ENCODE measurements around the gene NMNAT2. TPM values are rescaled to one million over a fixed set of nuclear protein-coding genes. Genes with fewer than 3 reads are reported as not detected.

The NMNAT2 gene
- total and polyA plus RNA-seq, 2 of the 8 experiments (the other 6 are each of a cell fraction or from before 2014, with no cell fraction given) = 6.5 to 20.9 TPM

DNA sequence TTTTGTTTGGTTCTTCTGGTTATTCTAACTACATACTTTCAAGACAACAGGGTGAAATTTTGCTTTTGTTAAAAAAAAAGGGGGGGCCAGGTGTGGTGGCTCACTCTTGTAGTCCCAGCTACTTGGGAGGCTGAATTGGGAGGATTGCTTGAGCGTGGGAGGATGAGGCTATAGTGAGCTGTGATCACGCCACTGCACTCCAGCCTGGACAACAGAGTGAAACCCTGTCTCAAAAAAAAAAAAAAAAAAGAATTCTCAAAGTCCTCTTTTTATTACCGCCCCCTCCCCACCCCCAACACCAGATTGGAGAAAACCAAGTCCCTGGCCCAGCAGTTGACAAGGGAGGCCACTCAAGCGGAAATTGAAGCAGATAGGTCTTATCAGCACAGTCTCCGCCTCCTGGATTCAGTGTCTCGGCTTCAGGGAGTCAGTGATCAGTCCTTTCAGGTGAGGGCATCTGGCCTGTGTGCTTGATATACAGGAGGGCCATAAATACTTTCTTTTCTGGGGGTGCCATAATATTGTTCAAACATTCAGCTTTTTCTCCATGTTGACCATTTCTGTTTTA, 181.9 kb downstream of the NMNAT2 start:
- Histone ChIP-seq H2AK5ac (ENCODE audit: low read depth, low read length) (no peak overlapping the region), H2BK15ac (ENCODE audit: low read length) (no peak overlapping the region), H3K4me3 (ENCODE audit: extremely low read depth in 1 of 4, insufficient read depth in 2 of 4, low read depth in 3 of 4, low read length in 4 of 4) (no peak overlapping the region), H4K91ac (replicated peaks; ENCODE audit: insufficient read length, low read length) (no peak overlapping the region), H4K8ac (ENCODE audit: extremely low read depth, insufficient read depth, low read length) (no peak overlapping the region), H4K20me1 (replicated peaks in 1 of 2; ENCODE audit: control insufficient read depth in 1 of 2, insufficient read depth in 2 of 2, low read length in 2 of 2) (no peaks in the 10 kb centered on the region), H3K4me2 (ENCODE audit: insufficient read depth in 1 of 2, low read depth in 2 of 2, low read length in 2 of 2) (no peak overlapping the region), H3K14ac (ENCODE audit: insufficient read length) (no peak overlapping the region), H3K4ac (replicated peaks; ENCODE audit: insufficient read length, low read depth, low read length) (no peak overlapping the region), H2BK120ac (replicated peaks; ENCODE audit: low read depth, low read length) (no peak overlapping the region), H3K23ac (ENCODE audit: insufficient read length) (no peak overlapping the region), H3K4me1 (replicated peaks in 1 of 4; ENCODE audit: control insufficient read depth in 3 of 4, insufficient read depth in 4 of 4, low read length in 3 of 4) (peaks cover 7 to 12% (median 10%) of the 10 kb centered on the region in 4 experiments; a peak in 6 of 7 replicates), H3K23me2 (ENCODE audit: low read depth, low read length) (no peaks in the 10 kb centered on the region; the same call in 1 of the 2 replicates), H3K27ac (ENCODE audit: low read depth, low read length) (no peak overlapping the region), H3K79me1 (ENCODE audit: low read depth, low read length) (no peaks in the 10 kb centered on the region), H2BK5ac (ENCODE audit: low read depth, low read length) (no peak overlapping the region), H3K18ac (ENCODE audit: extremely low read depth, low read length) (no peak overlapping the region), H2AFZ (ENCODE audit: low read length) (no peak overlapping the region), H2BK12ac (ENCODE audit: low read depth, low read length) (no peak overlapping the region), H3K9me3 (ENCODE audit: insufficient read depth in 2 of 2, low read depth in 1 of 2, low read length in 1 of 2) (no peaks in the 10 kb centered on the region), H3K36me3 (ENCODE audit: control insufficient read depth in 2 of 4, insufficient read depth in 4 of 4, low read length in 3 of 4) (peaks cover 0 to 3% (median 0%) of the 10 kb centered on the region in 4 experiments; a peak in 1 of 8 replicates), H4K5ac (ENCODE audit: insufficient read length, low read depth, low read length) (no peak overlapping the region), H3K56ac (replicated peaks; ENCODE audit: insufficient read length, low read depth, low read length) (no peak overlapping the region), H3K27me3 (replicated peaks in 1 of 4; ENCODE audit: control insufficient read depth in 3 of 4, extremely low read depth in 1 of 4, insufficient read depth in 3 of 4, low read length in 3 of 4) (no peaks in the 10 kb centered on the region), H3K79me2 (ENCODE audit: control insufficient read depth in 1 of 2, insufficient read depth in 2 of 2, low read length in 2 of 2) (no peaks in the 10 kb centered on the region), H2BK20ac (ENCODE audit: low read length) (no peak overlapping the region), H3K9ac (replicated peaks in 1 of 4; ENCODE audit: extremely low read depth in 1 of 4, low read depth in 3 of 4, low read length in 3 of 4) (no peak overlapping the region)
- ChIA-PET POLR2A (ENCODE audit: partially characterized antibody) (no interaction called here), CTCF (ENCODE audit: partially characterized antibody) (interaction anchor here (0.7 to 8.7 kb wide), 5 partner anchors 8 to 237 kb away, joined by 3 to 51 read pairs (median 10); no protein-coding TSS in a partner anchor)
- no peak for DNase-seq (ENCODE audit: low read depth in 1 of 2, low spot score in 2 of 2)
- no peak for FAIRE-seq
- 73% methylated on average over 6 of the region's 6 CpGs; no CpG with 5 or more reads in 1 of the 2 experiments for WGBS, 2 experiments (ENCODE audit: extremely low coverage in 1 of 2, insufficient coverage in 1 of 2, insufficient read length in 1 of 2, insufficient replicate concordance in 2 of 2, low coverage in 1 of 2, low lambda C conversion rate in 2 of 2, missing lambda C conversion rate in 1 of 2)
- TF ChIP-seq KDM4A (IDR thresholded peaks at IDR 0.05; ENCODE audit: low read depth, low read length, severe bottlenecking) (no peak), KDM5A (IDR thresholded peaks at IDR 0.05; ENCODE audit: low read length) (no peak), TAF7 (optimal IDR thresholded peaks at IDR 0.05; ENCODE audit: borderline replicate concordance, low read depth, low read length) (no peak), GABPA (IDR thresholded peaks at IDR 0.05; ENCODE audit: borderline replicate concordance, insufficient read depth, low read length) (no peak), TAF1 (IDR thresholded peaks at IDR 0.05; ENCODE audit: low read depth, low read length) (no peak), RAD21 (IDR thresholded peaks at IDR 0.05 in 1 of 2, conservative IDR thresholded peaks at IDR 0.05 in 1 of 2; ENCODE audit: low read depth in 2 of 2, low read length in 2 of 2) (no peak), RBBP5 (IDR thresholded peaks at IDR 0.05; ENCODE audit: borderline replicate concordance, low read depth, low read length) (no peak), SUZ12 (IDR thresholded peaks at IDR 0.05; ENCODE audit: low read length) (no peak), JUND (IDR thresholded peaks at IDR 0.05; ENCODE audit: low read length) (no peak), POLR2A (IDR thresholded peaks at IDR 0.05; ENCODE audit: control extremely low read depth in 1 of 2, low read depth in 2 of 2, low read length in 2 of 2) (no peak)
- TF ChIP-seq, protein P1, sequence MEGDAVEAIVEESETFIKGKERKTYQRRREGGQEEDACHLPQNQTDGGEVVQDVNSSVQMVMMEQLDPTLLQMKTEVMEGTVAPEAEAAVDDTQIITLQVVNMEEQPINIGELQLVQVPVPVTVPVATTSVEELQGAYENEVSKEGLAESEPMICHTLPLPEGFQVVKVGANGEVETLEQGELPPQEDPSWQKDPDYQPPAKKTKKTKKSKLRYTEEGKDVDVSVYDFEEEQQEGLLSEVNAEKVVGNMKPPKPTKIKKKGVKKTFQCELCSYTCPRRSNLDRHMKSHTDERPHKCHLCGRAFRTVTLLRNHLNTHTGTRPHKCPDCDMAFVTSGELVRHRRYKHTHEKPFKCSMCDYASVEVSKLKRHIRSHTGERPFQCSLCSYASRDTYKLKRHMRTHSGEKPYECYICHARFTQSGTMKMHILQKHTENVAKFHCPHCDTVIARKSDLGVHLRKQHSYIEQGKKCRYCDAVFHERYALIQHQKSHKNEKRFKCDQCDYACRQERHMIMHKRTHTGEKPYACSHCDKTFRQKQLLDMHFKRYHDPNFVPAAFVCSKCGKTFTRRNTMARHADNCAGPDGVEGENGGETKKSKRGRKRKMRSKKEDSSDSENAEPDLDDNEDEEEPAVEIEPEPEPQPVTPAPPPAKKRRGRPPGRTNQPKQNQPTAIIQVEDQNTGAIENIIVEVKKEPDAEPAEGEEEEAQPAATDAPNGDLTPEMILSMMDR (IDR thresholded peaks at IDR 0.05; ENCODE audit: control extremely low read depth in 1 of 3, insufficient read depth in 1 of 3, low read depth in 1 of 3, low read length in 3 of 3) = no peak
